GM18508 (cell line): ENCODE measurements around the gene PLA2G4F.

Experiments used
- ATAC-seq: cut with Tn5 transposase; IDR thresholded peaks from one replicate; pipeline ENCODE4 v1.9.1; 2021; ENCODE audit warnings: moderate number of reproducible peaks; ENCODE audit not compliant: insufficient read depth, unreplicated experiment

The PLA2G4F gene

DNA sequence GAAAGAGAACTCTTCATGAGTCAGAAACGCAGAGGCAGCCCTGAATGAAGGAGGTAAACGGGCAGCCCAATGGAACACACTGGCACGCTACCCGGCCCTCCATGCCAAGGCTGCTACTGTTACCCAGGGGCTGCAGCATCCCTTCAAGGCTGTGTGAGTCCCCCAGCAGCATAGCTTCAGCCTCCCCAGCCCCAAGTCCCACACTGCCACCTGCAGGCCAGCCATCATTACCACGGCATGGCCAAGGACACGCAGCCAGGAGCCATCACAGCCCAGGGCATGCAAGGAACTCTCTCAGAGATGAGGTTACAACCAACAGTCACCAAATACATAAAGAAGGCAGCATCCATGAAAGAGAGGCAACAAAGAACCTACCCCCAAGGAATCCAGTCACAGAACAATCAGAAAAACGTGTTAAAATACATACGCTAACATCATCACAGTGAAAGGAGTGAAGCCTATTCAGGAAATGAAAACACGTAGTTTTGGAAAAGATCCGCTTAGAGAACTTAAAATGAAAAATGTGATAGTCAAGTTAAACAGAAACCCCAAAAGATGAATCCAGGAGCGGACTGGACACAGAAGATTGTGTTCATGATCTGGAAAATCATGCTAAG lies 22.4 kb downstream of the PLA2G4F start:
- no peak for ATAC-seq

DNA sequence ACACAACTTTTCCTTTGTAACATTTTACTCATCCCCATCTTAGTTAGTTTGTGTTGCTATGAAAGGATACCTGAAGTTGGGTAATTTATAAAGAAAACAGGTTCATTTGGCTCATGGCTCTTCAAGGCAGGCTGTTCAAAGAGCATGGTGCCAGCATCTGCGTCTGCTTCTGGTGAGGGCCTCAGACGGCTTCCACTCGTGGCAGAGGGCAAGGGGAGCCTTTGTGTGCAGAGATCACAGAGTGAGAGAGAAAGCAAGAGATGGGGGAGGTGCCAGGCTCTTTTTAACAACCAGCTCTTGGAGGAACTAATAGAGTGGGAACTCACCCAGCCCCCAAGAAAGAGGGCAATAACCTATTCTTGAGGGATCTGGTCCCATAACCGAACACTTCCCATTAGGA lies 23.1 kb downstream of the PLA2G4F start:
- no peak for ATAC-seq

DNA sequence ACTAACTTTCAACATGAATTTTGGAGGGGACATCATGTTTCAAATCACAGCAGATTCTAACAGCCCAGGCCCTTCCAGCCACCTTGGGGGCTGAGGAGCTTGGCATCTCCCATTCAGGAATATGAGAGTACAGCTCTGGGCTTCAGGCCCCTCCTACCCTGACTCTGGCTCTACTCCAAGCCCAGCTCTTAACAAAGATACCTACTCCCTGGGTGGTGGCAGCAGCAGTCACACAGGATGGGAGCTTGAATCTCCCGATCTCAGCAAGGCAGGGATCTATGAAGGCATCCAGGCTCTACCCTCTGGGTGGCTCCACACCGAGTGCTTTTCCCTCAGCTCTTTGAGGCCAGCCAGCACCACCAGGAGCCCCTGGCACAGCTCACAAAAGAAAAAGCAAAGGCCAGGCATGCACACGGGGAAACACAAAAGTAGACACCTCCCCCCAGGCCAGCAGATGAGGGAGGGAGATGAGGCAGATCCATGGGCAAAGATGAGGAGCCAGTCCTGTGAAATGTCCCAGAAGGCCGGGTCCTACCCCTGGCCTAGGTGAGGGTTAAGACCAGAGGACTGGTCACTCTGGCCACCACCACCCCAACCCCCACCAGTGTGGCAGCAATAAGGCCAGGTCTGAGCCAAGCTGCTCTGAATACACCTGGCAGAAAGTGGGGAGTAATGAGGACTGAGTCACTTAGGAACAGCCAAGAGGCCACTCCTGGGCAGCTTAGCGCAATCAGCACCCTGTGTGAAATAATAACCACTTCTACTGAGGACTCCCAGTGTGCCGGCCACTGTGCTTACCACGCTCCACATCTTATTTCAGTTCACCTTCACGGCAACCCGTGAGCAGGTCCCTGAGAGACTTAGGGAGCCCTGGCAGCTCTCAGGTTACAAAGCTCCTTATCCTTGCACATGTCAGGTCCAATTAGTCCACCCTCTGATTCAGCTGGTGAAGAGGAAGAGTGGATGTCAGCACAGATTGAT lies 24.3 kb downstream of the PLA2G4F start:
- ATAC-seq: no peak

DNA sequence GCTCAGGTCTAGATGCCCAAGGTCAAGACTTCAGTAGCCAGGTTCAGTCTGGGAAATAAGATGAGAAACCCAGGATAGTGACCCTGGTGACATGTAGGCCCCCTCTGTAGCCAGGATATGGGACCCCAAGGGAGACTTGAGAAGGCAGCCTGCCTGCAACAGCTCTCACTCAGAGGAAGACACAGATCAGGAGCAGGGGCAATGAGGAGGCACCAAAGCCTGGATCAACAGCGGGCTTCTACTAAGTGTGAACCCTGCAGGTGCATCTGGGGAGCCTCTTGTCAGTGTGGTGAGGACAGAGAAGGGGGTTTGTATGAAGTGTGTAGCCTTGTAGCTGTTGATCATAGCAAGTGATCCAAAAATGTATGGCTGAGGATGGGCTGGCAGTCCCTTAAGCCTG lies 25.4 kb downstream of the PLA2G4F start:
- no peak for ATAC-seq

DNA sequence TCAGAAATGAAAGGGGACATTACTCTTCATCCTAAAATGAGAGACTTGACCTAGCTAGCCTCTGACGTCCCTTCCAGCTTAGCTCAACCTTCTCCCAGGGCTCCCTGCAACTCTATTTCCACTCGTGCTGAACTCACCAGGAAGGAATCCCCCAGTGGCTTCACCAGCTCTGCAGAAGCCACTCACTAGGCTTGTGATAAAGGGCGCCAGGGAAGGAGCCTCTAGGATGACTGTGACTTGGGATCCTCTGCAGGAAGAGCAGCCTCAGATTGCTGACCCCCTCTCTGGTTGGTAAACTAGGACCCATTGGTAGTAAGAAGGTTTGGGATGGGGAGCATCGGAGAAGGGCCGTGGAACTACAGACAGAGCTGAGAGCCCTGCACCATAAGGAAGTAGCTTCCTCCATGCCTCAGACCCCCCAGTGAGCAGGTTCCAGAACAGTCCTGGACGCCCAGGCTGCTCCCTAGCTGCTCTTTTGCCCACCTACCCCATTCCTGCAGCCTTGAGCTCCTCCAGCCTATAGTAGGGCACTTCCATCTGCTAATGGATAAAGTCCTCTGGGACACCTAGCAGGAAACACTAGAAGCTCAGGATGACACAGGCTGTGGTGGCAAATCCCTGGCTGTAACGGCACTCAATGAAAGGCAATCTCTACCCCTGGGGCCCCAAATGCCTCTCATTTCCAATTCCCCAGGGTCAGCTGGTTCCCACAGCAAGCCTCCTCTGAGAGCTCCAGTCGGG lies 26.0 kb downstream of the PLA2G4F start:
- no peak for ATAC-seq

DNA sequence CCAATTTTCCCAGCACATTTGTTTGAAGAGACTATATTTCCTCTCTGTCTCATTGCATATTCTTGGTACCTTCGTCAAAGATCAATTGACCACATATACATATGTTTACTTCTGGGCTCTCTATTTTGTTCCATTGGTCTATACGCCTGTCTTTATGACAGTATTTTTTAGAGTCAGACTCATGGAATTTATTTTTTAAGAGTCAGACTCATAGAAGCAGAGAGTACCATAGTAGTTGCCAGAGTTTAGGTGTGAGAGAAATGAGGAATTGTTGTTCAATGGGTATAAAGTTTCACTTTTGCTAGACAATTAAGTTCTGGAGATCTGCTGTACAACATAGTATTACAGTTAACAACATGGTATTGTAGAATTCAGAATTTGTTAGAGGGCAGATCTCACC lies 27.1 kb downstream of the PLA2G4F start:
- no peak for ATAC-seq

DNA sequence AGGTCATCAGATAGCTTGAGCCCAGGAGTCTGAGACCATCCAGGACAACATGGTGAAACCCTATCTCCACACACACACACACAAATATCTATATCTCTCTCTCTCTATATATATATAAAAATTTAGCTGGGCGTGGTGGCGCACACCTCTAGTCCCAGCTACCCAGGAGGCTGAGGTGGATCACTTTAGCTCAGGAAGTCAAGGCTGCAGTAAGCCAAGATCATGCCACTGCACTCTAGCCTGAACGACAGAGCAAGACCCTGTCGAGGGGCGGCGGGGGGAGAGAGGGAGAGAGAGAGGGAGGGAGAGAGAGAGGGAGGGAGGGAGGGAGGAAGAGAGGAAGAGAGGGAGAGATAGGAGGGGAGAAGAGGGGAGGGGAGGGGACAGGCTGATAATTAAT lies 28.0 kb downstream of the PLA2G4F start:
- no peak for ATAC-seq

DNA sequence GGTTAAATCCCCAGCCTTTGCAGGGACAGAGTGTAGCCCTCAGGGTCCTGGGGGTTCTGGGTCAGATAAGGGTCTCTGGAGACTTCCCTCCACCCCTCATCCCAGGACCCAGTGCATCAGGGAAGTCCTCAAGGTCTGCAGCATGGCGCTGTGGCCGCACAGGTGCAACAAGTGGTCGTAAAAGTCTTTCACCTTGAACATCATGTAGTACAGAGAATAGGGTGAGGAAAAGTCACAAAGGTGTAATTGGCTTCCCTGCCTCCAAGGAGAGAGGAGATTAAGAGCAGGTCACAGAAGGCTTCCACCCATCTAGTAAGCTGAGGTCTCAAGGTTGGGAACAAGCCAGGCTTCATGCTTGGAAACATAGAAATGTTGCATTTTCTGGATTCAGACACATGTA lies 32.9 kb downstream of the PLA2G4F start:
- no peak for ATAC-seq

DNA sequence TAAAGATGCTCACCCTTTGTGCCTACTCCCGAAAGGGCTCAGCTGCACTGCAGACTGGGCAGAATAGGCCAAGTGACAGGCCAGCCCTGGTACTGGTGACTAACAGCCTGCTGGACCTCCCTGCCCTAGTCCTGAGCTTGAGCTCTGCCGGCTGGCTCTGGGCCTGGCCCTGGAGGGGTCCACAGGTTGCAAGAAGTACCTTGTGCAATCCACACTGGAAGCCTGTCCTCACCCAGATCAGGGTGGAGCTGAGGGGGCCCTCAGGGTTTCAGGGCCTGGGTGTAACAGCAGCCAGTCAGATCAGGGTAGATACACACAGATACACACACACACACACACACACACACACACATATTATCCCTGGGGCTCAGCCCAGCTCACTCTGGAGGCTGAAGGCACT lies 34.8 kb downstream of the PLA2G4F start:
- ATAC-seq: no peak

DNA sequence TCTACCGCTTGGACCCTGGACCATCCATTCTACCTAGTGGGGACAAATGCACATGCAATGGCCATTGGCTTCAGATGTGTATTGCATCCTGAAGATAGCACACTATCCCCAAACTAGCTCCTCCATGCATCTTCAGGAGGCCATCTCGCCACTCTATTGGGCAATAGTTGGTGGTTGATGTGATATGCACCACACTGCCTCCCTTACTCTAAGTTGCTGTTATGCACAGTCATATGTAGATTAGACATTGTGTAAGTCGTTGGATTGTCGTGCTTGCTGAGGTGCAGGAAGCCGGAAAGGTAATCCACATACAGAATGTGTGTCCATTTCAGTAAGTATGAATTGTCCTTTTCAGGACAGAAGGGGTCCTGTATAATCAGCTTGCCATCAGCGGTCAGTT lies 35.4 kb downstream of the PLA2G4F start:
- ATAC-seq: no peak

DNA sequence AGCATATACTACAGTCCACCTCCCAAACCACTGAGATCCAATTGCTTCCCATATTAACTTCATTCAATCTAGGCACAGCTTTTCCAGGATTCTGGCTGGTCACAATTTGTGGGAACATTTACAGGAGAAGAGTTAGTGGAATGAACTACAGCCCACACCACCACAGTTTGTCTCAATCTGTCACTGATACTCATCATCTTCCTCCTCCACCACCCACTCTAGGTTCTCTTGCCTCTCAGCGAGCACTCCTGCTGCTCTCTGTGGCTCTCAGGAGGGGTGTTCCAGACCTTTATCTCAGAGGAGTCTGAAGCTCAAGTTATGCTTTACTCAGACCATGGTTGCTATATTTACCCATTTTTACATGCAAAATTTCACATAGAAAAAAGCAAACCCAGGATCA lies 36.2 kb downstream of the PLA2G4F start:
- no peak for ATAC-seq

DNA sequence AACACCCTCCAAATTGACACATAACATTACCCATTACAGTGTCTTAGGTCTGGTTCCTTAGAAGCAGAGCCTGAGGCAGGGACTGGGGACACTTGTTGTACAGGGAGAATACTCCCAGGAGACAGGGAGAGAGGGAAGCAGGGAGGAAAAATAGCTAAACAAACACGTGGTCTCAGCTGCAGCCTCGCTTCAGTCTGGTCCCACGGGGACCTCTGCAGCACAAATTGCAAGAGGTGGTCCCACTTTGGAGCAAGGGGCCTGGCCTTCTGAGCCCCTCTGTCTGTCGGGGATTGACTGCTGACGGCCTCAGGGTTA lies 37.0 kb downstream of the PLA2G4F start:
- no peak for ATAC-seq

DNA sequence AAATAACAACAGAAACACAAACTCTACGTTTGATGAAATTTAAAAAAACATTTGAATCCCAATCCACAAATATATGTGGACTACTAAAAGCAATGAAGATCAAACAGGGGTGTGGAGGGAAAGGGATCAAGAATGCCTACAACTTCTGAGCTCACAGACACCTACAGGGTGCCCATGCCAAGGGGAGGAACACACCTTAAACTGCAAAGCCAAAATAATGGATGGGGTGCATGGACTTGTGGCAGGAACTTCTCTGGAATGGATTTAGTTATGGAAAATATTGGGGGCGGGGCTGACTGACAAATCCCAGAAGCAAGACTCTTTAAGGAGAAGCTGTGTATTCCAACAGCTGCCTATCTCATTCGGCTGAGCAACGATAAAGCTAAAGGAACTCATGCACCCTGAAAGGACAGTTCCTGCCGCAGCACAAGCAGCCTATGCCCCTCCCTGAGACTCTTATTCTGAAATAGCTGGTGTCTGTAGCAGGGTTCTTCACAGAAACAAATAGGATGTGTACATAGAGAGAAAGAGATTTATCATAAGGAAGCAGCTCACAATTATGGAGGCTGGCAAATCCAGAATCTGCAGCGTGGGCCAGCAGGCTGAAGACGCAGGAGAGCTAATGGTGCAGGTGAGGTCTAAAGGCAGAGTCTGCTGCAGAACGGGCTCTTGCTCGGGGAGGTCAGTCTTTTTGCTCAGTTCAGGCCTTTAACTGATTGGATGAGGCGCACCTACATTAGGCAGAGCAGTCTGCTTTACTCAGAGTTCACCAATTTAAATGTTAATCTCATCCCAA lies 37.6 kb downstream of the PLA2G4F start:
- no peak for ATAC-seq

DNA sequence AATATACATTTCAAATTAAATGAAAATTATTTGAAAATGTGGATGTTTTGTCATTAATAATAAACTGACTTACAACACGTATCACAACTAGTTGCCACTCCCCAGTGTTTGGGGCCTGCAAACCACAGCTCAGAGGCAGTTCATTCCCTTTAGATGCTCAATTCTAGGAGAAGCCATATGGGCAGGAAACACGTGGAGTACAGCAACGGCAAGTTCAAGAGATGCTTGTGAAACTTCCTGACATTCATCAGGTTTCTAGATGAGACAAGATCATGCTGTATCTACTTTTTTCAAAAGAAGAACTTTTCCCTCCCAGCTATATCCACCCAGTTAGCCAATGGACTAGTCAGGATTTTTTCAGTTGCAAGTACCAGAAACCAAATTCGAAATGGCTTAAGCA lies 44.5 kb downstream of the PLA2G4F start:
- no peak for ATAC-seq

DNA sequence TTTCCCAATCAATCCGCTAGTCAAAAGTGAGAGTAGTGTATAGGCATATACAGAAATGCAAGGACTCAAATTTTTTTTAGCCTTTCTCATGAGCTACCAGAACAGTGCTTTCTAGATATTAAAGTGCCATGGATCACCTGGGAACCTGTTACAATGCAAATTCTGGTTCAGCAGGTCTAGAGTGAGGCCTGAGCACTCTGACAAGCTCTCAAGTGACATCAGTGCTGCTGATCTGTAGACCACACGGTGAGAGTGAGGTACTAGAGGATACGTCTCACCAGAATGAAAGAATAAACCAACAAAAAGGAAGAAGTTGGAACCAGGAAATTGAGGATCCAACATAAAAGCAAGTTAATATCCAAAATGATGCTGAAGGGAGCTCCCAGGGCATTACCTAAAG lies 46.1 kb downstream of the PLA2G4F start:
- ATAC-seq: no peak

DNA sequence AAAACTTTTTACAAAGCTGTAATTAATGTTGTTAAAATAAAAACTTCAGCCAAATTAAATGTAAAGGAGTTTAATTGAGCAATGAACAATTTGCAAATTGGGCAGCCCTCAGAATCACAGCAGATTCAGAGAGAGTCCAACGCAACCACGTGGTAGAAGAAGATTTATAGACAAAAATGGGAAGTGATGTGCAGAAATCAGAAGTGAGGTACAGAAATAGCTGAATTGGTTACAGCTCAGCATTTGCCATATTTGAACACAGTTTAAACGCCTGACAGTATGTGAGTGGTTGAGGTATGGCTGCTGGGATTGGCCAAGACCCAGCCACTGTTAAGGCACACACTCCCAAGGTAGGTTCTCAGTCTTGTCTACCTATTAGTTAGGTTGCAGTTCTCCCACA lies 47.6 kb downstream of the PLA2G4F start:
- no peak for ATAC-seq

DNA sequence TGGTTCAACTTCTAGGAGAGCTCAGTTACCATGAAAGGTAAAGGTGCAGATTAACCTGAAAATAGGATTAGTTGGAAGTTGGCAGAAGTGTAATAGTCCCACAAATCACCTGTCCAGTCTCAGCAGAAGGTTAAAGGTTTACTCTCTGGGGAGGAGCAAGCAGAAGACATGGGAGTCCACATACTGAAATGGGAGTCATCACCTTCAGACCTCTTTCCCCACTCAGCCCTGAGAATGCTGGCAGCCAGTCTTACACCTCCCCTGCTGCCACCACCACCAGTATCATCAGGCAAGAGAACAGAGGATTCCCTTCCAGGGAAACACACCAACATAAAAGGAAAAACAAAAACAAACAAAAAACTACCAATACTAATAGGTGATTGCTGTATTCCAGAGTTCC lies 48.2 kb downstream of the PLA2G4F start:
- no peak for ATAC-seq

DNA sequence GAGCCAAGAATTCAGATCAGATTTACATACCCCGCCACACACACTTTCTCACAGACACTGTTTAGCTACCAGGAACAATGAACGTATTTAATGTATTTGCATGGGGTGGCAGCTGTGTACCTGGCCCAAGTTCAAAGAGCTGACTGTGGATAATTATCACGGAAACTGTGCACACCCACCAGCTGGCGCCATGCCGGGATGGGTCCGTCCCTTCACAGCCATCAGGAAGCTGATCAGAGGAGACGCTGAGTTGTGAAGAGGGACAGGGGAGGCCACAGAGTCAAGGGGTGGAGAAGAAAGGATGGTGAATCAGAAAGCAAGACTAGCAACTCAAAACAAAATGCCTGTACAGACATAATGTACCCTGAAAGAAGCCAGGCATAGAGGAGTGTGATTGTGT lies 49.0 kb downstream of the PLA2G4F start:
- ATAC-seq: no peak

DNA sequence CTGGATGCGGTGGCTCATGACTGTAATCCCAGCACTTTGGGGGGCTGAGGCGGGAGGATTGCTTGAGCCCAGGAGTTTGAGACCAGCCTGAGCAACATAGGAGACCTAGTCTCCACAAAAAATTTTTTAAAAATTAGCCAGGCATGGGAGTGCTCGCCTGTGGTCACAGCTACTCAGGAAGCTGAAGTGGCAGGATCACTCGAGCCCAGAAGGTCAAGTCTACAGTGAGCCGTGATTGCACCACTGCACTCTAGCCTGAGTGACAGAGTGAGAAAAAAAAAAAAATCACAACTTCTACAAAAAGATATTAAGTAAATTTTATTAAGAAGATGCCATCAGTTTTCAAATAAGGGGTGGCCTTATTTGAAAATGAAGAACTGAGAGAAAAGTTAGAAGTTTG lies 50.1 kb downstream of the PLA2G4F start:
- no peak for ATAC-seq

DNA sequence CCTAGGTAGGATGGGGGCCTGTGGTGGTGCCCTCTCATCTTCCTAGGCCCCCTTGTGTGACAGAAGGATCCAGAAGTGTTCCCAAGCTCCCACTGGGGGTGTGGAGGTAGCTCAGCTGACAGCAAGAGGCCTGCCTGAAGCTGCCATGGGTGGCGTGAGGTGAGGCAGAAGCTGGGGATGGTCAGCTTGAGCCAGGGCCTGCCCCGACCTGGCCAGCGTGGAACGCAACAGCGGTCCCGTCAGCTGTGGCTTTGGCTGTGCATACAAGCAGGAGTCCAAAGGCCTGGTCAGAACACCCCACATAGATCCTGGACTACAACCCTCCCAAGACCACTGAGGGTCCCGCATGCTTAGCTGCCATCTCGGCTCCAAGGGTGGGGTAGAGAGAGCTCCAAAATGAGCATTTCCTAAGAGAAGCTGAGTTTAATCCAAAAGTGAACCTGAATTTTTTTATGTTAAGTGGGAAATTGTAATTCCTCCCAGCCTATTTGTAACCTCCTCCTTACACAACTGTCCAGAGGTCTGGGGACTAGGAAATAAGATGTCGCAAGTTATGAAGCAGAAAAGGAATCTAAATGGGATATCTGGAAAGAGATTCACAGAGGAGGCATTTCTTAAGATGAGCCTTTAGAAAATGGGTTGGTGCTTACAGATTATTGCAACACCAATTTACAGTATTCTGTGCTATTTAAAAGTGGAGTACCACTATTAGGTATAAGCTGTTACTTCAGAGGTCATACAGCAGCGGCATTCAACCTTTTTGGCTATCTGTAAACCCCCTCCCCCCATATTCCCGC lies 52.1 kb downstream of the PLA2G4F start:
- ATAC-seq: no peak
